Activated CD4-positive, alpha-beta T cell treated with anti-CD3 and anti-CD28 coated beads, Interleukin-2, amount 50 U/mL, for 16 hours (primary cell): ENCODE results near the gene SRRM1.
"Not testable (repeated sequence)": the region's sequence is repeated elsewhere in the genome, so short reads cannot be mapped to it uniquely, and the experiment has no call there.

Experiments
- DNase-seq: peaks from one replicate; pipeline ENCODE4 v3.0.0-alpha.2; 2020

The SRRM1 gene

GRCh38 chr1:24694380-24694843, 51.3 kb downstream of the SRRM1 start:
- DNase-seq = peak; percentile 8

DNA sequence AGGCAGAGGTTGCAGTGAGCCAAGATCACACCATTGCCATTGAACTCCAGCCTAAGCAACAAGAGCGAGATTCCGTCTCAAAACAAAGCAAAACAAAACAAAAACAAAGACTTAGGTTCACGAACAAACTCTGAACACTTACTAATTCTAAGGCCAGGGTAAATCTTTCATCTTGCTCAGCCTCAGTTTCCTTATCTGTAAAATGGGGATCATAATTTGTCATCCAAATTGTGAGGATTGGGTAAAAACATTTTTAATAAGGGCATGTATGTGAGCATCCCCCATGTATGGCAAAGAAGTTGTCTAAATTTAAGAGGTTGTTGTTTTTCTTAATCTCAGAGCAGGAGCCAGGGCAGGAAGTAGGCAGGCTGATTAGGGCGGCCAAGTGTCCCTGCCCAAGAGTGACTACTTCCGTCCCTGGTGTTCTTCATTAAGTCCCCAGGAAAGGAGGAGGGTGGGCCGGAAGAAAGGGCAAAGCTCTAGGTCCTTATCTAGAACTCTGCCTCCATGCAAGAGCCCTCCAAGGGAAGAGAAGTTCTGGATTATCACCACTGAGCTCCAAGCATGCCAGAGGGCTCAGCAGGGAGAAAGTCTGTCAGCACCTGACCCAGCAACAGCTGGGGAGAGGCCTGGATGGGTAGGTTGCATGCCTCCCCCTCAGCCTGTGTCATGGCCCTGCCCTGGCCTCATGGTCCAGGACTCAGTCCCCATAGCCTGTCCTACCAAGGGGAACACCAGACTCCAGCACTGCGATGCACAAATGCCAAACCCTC, 52.3 kb downstream of the SRRM1 start:
- no peak for DNase-seq

- DNase-seq = no peak
Observed at GRCh38 chr1:24696041-24696755, 53.1 kb downstream of the SRRM1 start.

- no peak for DNase-seq
Observed at GRCh38 chr1:24696756-24697330, 53.7 kb downstream of the SRRM1 start.

DNA sequence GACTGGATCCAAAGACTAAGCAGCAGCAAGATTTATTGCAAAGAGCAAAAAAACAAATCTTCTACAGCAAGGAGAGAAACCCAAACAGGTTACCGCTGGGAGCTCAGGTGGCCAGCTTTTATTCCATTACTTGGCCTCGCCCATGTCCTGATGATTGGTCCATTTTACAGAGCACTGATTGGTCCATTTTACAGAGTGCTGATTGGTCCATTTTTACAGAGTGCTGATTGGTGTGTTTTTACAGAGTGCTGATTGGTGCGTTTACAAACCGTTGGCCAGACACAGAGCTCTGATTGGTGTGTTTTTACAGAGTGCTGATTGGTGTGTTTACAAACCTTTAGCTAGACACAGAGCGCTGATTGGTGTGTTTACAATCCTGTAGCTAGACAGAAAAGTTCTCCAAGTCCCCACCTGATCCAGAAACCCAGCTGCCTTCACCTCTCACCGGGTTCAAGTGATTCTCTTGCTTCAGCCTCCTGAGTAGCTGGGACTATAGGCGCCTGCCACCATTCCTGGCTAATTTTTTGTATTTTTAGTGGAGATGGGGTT, 54.4 kb downstream of the SRRM1 start:
- DNase-seq = not testable (repeated sequence)

- not testable (repeated sequence) for DNase-seq
Observed at GRCh38 chr1:24698326-24698725, 55.2 kb downstream of the SRRM1 start.

- DNase-seq = no peak
Observed at GRCh38 chr1:24699628-24700027, 56.5 kb downstream of the SRRM1 start.

DNA sequence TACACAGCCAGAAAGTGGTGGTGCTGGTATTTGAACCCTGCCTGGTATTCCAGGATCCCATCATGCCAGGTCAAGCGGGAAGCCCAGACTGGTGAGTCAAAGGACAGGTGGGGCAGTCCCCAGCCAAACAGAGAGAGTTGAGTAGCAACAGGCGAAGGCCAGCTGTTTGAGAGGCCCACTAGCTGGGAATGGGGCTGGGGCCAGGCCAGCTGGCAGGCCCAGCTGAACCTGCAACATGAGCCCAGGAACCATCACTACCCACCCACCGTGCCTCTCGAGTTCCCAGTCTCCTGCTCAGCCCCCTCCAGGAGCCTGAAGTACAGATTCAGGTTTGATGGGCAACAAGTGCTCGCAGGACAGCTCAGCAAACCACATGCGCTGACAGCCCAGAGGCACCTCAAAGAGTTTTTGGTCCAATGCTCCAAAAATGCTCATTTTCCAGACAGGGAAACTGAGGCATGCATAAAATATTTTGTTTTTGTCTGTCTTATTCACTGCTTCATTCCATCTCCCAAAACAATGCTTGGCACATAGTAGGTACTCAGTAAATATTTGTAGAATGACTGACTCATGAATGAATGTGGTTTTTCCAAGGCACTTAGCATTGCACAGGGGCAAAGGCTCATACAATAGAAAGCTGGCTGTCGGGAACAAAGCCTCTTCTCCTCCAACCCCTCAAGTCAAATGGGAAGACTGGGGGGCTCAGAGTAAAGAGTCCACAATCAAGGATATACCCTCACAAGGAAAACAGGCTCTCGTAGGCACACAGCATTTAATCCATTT, 59.6 kb downstream of the SRRM1 start:
- no peak for DNase-seq

DNA sequence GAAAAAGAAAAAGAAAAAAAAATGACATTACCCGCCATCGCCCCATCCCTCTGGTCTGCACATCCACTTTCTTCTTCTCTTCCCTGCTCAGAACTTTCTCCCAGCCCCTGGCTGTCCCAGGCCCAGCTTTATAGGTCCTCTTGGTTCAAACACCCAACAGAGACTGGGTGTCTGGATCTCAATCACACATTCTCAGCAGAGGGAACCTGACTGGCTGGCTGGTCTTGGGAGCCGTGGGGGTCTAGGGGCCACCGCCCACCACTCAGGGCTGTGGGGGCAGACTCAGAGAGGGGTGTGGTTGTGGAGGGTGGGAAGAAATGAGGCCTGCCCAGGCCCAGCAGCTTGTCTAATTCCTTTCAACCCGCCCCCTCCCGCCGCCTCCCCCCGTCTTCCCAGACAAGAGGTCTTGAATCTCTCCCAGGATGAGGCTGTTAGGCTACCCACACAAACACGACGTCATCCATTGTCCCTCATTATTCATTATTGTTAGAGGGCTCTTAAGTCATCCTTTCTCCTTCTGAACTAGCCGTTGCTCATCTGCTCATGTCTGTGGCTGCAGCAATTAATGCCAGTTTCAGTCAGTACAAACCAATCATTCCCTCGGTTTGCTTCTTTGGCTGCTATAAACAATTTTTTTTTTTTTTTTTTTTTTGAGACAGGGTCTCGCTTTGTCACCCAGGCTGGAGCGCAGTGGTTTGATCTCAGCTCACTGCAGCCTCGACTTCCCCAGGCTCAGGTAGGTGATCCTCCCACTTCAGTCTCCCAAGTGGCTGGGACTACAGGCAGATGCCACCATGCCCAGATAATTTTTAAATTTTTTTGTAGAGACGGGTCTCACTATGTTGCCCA, 61.5 kb downstream of the SRRM1 start:
- DNase-seq = no peak

DNA sequence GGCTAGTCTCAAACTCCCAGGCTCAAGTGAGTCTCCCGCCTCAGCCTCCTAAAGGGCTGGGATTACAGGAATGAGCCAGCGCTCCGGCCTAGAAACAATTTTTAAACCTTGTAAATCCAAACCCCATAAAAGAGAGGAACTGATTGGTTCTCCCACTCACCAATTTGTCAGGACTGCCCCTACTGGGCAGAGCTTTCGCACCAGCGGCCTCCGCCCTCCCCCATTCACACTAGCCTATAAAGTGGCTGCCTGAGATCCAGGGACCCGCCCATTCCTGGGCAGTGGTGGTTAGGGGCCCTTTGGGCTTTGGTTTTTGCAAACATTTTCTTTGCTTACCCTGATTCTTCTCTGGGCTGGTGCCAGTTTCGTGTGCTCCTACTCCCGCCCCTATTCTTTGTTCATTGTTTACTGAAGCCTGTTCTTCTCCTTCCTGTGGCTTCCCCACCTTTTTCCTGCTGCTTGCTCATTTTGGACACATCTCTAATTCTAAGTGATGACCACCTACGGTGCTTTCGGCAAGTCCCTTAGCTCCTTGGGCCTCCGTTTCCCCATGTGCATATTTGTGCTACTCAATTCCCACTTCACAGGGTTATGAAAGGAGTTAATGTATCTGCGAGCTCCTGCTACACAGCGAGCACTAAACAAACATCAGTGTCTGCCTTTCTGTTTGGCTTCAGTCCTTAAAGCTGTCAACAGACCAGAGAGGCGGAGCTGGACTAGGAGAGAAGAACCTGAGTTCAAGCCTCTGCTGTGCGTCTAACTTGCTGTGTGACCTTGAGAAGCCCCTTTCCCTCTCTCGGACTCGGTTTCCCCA, 62.4 kb downstream of the SRRM1 start:
- peak; percentile 41 for DNase-seq

DNA sequence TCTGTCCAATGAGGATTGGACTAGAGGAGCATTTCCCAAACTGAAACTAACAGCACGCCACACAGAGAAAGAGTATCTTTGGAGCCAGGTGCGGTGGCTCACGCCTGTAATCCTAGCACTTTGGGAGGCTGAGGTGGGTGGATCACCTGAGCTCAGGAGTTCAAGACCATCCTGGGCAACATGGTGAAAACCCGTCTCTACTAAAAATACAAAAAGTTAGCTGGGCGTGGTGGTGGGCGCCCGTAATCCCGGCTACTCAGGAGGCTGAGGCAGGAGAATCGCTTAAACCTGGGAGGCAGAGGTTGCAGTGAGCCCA, 62.9 kb downstream of the SRRM1 start:
- DNase-seq = not testable (repeated sequence)

DNA sequence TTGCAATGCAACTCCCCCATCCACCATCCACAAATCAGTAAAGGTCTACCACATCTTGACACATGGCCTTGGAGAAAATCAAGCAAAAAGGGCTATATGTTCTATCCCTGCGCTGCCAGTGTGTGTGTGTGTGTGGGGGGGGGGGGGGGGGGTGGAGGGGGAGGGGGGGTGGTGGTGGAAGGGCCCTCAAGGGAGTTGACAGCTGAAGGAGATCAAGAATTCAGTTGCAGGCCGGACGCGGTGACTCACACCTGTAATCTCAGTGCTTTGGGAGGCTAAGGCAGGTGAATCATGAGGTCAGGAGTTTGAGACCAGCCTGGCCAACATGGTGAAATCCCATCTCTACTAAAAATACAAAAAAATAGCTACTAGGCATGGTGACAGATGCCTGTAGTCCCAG, 64.6 kb downstream of the SRRM1 start:
- no peak for DNase-seq

DNA sequence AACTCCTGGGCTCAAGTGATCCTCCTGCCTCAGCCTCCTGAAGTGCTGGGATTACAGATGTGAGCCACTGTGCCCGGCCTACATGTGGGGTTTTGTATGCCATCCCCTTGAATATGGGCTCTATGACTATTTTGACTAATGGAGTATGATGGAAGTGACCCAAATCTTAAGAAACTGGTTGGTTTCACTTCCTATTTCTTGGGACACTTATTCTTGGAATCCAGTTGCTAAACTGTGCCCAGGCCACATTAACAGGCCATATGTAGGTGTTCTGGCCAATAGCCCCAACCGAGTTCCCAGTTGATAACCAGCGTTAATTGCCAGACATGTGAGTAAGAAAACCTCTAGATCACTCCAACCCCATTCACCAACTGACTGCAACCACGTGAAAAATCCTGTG, 65.8 kb downstream of the SRRM1 start:
- no peak for DNase-seq

GRCh38 chr1:24709791-24710441, 66.8 kb downstream of the SRRM1 start:
- peak; percentile 35 for DNase-seq

GRCh38 chr1:24711329-24711728, 68.2 kb downstream of the SRRM1 start:
- DNase-seq = no peak

DNA sequence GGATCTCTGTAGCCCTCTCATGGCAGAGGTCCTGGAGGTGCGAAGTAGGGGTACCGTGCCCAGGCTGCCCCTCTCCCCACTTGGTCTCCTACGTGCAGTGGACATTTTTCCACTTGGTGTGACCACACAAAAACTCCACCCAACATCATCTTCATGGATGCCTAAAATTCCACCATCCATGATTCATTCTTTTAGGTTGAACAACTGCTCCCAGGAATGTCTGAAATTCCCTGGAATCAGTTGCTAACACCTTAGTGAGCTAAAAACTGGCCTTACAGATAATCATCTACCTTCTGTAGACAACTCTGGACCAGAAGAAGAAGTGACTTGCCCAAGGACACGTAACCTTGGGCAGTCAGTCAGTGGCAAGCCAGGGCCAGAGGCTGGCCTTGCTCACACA, 70.1 kb downstream of the SRRM1 start:
- no peak for DNase-seq

GRCh38 chr1:24713736-24714135, 70.6 kb downstream of the SRRM1 start:
- DNase-seq = no peak

- DNase-seq = no peak
Observed at GRCh38 chr1:24714859-24715520, 71.9 kb downstream of the SRRM1 start.

- no peak for DNase-seq
Observed at GRCh38 chr1:24715658-24716057, 72.6 kb downstream of the SRRM1 start.
